ENCODE results near the gene HHIP.

HHIP gene

GRCh38 chr4:144709793-144710525, 64.0 kb downstream of the HHIP start:
- DNase-seq, result no peak

GRCh38 chr4:144710526-144710912, 64.6 kb downstream of the HHIP start:
- DNase-seq, result no peak

- DNase-seq, result no peak
These were observed 65.9 kb downstream of the HHIP start for GRCh38 chr4:144711700-144712456.

- DNase-seq, result no peak
These were observed 66.8 kb downstream of the HHIP start for GRCh38 chr4:144712775-144713174.

- no peak for DNase-seq
These were observed 68.2 kb downstream of the HHIP start for GRCh38 chr4:144714166-144714565.

GRCh38 chr4:144715230-144715629, 69.3 kb downstream of the HHIP start:
- no peak for DNase-seq

GRCh38 chr4:144716778-144717177, 70.8 kb downstream of the HHIP start:
- DNase-seq, result no peak

- DNase-seq, result no peak
These were observed 73.1 kb downstream of the HHIP start for GRCh38 chr4:144718958-144719512.

- no peak for DNase-seq
These were observed 74.5 kb downstream of the HHIP start for GRCh38 chr4:144720491-144720890.

GRCh38 chr4:144721994-144722393, 76.0 kb downstream of the HHIP start:
- DNase-seq, result no peak

GRCh38 chr4:144723471-144723870, 77.5 kb downstream of the HHIP start:
- no peak for DNase-seq

- no peak for DNase-seq
These were observed 83.2 kb downstream of the HHIP start for GRCh38 chr4:144729175-144729574.

- DNase-seq, result no peak
These were observed 86.8 kb downstream of the HHIP start for GRCh38 chr4:144732584-144733428.

GRCh38 chr4:144733566-144733965, 87.6 kb downstream of the HHIP start:
- no peak for DNase-seq

- DNase-seq, result no peak
These were observed 88.6 kb downstream of the HHIP start for GRCh38 chr4:144734522-144734921.

- no peak for DNase-seq
These were observed 92.7 kb downstream of the HHIP start for GRCh38 chr4:144738649-144739048.

- DNase-seq, result no peak
These were observed 93.6 kb downstream of the HHIP start for GRCh38 chr4:144739511-144740033.

GRCh38 chr4:144740316-144740715, 94.4 kb downstream of the HHIP start:
- DNase-seq, result no peak

GRCh38 chr4:144748814-144749555, 103.0 kb downstream of the HHIP start:
- DNase-seq, result no peak

- no peak for DNase-seq
These were observed 104.4 kb downstream of the HHIP start for GRCh38 chr4:144750348-144750747.

GRCh38 chr4:144754562-144755410, 108.8 kb downstream of the HHIP start:
- DNase-seq, result no peak
